ENCODE measurements around the gene PDE4D. TPM values are rescaled to one million over a fixed set of nuclear protein-coding genes. Genes with fewer than 3 reads are reported as not detected.

PDE4D gene
- total RNA-seq, 1 experiment from 2014 or later, result 61.2 TPM

DNA sequence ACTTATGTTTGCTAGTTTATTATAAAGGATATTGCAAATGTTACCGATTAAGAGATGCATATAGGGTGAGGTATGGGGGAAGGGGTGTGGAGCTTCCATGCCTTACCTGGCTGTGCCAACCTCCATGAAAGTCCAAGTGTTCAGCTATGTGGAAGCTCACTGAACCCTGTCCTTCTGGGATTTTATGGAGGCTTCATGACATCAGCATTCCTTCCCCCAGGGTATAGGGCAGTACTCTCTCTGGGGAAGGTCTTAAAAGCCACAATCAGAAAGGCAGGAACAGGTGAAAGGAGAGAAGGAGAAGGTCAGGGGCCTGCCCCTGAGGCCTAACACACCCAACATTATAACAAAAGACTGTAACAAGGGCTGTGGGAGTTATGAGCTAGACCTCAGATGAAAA, 592.6 kb downstream of the PDE4D start:
- H2AFZ ChIP-seq (ENCODE audit: low read length), result no peak overlapping the region
- H3K9me2 ChIP-seq (replicated peaks; ENCODE audit: insufficient read depth, low read length), result no peaks in the 10 kb centered on the region
- H3K9me3 ChIP-seq (ENCODE audit: low read length), result no peaks in the 10 kb centered on the region
- no peaks in the 10 kb centered on the region for H3K4me1 ChIP-seq (ENCODE audit: low read length)
- H3K4me3 ChIP-seq (ENCODE audit: low read length), result no peak overlapping the region
- no peak overlapping the region for H3K4me2 ChIP-seq (ENCODE audit: low read depth, low read length, poor library complexity, severe bottlenecking)
- no peak overlapping the region for H3K27ac ChIP-seq (ENCODE audit: low read length)
- H4K20me1 ChIP-seq (ENCODE audit: insufficient read depth, low read depth, low read length), result no peaks in the 10 kb centered on the region
- no peak for DNase-seq
- H3K79me2 ChIP-seq (ENCODE audit: low read length), result no peaks in the 10 kb centered on the region
- no peaks in the 10 kb centered on the region for H3K36me3 ChIP-seq (ENCODE audit: insufficient read depth, low read length)
- H3K9ac ChIP-seq (ENCODE audit: low read length), result no peak overlapping the region
- H3K27me3 ChIP-seq (ENCODE audit: low read length), result no peaks in the 10 kb centered on the region

- no peak overlapping the region for H3K4me2 ChIP-seq (ENCODE audit: low read depth, low read length, poor library complexity, severe bottlenecking)
- no peaks in the 10 kb centered on the region for H3K36me3 ChIP-seq (ENCODE audit: insufficient read depth, low read length)
- no peak overlapping the region for H3K4me3 ChIP-seq (ENCODE audit: low read length)
- no peaks in the 10 kb centered on the region for H4K20me1 ChIP-seq (ENCODE audit: insufficient read depth, low read depth, low read length)
- no peaks in the 10 kb centered on the region for H3K79me2 ChIP-seq (ENCODE audit: low read length)
- H3K9me2 ChIP-seq (replicated peaks; ENCODE audit: insufficient read depth, low read length), result no peaks in the 10 kb centered on the region
- no peaks in the 10 kb centered on the region for H3K27me3 ChIP-seq (ENCODE audit: low read length)
- DNase-seq, result no peak
- no peak overlapping the region for H2AFZ ChIP-seq (ENCODE audit: low read length)
- no peak overlapping the region for H3K9ac ChIP-seq (ENCODE audit: low read length)
- H3K27ac ChIP-seq (ENCODE audit: low read length), result no peak overlapping the region
- no peaks in the 10 kb centered on the region for H3K9me3 ChIP-seq (ENCODE audit: low read length)
- no peaks in the 10 kb centered on the region for H3K4me1 ChIP-seq (ENCODE audit: low read length)
Observed at GRCh38 chr5:59299006-59299405, 594.5 kb downstream of the PDE4D start.

- H3K4me2 ChIP-seq (ENCODE audit: low read depth, low read length, poor library complexity, severe bottlenecking), result no peak overlapping the region
- no peaks in the 10 kb centered on the region for H4K20me1 ChIP-seq (ENCODE audit: insufficient read depth, low read depth, low read length)
- H3K27ac ChIP-seq (ENCODE audit: low read length), result no peak overlapping the region
- H2AFZ ChIP-seq (ENCODE audit: low read length), result no peak overlapping the region
- H3K27me3 ChIP-seq (ENCODE audit: low read length), result no peaks in the 10 kb centered on the region
- DNase-seq, result no peak
- H3K4me1 ChIP-seq (ENCODE audit: low read length), result no peaks in the 10 kb centered on the region
- H3K79me2 ChIP-seq (ENCODE audit: low read length), result no peaks in the 10 kb centered on the region
- H3K9ac ChIP-seq (ENCODE audit: low read length), result no peak overlapping the region
- H3K9me3 ChIP-seq (ENCODE audit: low read length), result no peaks in the 10 kb centered on the region
- H3K4me3 ChIP-seq (ENCODE audit: low read length), result no peak overlapping the region
- no peaks in the 10 kb centered on the region; the same call in 1 of the 2 replicates for H3K9me2 ChIP-seq (replicated peaks; ENCODE audit: insufficient read depth, low read length)
- H3K36me3 ChIP-seq (ENCODE audit: insufficient read depth, low read length), result no peaks in the 10 kb centered on the region
Observed at GRCh38 chr5:59296317-59297264, 596.9 kb downstream of the PDE4D start.

DNA sequence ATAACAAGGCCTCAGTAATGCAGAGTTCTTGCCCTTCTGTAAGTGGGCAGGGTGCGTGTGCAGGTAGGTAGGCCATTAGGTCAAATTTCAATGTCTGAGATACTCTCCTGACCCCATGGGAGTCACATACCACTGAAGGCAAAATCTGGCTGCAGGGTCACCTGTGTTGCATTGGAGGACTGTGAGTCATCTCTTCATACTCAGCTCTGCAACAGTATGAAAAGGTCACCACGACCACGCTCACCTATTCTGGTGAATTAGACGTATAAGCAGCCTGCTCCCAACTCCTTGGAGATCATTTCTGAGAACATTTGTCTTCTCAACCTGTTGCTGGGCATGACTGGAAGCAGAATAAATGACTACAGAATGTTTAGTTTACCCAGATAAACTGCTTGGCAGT, 599.8 kb downstream of the PDE4D start:
- Histone ChIP-seq H3K9ac (ENCODE audit: low read length) (no peak overlapping the region), H2AFZ (ENCODE audit: low read length) (no peak overlapping the region), H3K79me2 (ENCODE audit: low read length) (no peaks in the 10 kb centered on the region), H3K27me3 (ENCODE audit: low read length) (no peaks in the 10 kb centered on the region), H3K4me1 (ENCODE audit: low read length) (no peaks in the 10 kb centered on the region), H3K9me2 (replicated peaks; ENCODE audit: insufficient read depth, low read length) (no peaks in the 10 kb centered on the region; the same call in 1 of the 2 replicates), H3K9me3 (ENCODE audit: low read length) (no peaks in the 10 kb centered on the region), H3K27ac (ENCODE audit: low read length) (no peak overlapping the region), H3K4me3 (ENCODE audit: low read length) (no peak overlapping the region), H3K4me2 (ENCODE audit: low read depth, low read length, poor library complexity, severe bottlenecking) (no peak overlapping the region), H4K20me1 (ENCODE audit: insufficient read depth, low read depth, low read length) (no peaks in the 10 kb centered on the region), H3K36me3 (ENCODE audit: insufficient read depth, low read length) (no peaks in the 10 kb centered on the region)
- no peak for DNase-seq

DNA sequence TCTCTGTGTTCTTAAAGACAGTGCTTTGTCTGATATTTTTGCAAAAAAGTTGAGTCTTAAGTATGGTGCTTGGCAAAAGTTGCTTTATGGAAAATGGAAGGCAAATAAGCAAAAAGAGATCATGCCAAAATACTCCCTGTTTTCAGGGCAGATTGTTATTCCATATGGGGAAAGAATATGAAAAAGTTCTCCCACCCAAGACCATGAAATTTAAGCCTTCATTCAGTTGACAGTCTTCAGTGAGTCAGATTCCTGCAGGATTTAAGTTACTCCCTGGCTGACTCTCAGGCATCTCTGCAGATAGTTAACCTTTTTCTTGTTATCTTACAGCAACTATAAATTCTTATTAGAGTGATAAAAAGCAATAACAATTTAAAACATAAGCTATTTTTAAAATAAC, 601.6 kb downstream of the PDE4D start:
- H3K9me3 ChIP-seq (ENCODE audit: low read length), result no peaks in the 10 kb centered on the region
- no peak overlapping the region for H2AFZ ChIP-seq (ENCODE audit: low read length)
- no peaks in the 10 kb centered on the region for H3K4me1 ChIP-seq (ENCODE audit: low read length)
- no peak overlapping the region for H3K27ac ChIP-seq (ENCODE audit: low read length)
- H3K27me3 ChIP-seq (ENCODE audit: low read length), result no peaks in the 10 kb centered on the region
- H4K20me1 ChIP-seq (ENCODE audit: insufficient read depth, low read depth, low read length), result no peaks in the 10 kb centered on the region
- DNase-seq, result no peak
- H3K4me3 ChIP-seq (ENCODE audit: low read length), result no peak overlapping the region
- H3K79me2 ChIP-seq (ENCODE audit: low read length), result no peaks in the 10 kb centered on the region
- H3K4me2 ChIP-seq (ENCODE audit: low read depth, low read length, poor library complexity, severe bottlenecking), result no peak overlapping the region
- H3K9ac ChIP-seq (ENCODE audit: low read length), result no peak overlapping the region
- no peaks in the 10 kb centered on the region; the same call in 1 of the 2 replicates for H3K9me2 ChIP-seq (replicated peaks; ENCODE audit: insufficient read depth, low read length)
- no peaks in the 10 kb centered on the region for H3K36me3 ChIP-seq (ENCODE audit: insufficient read depth, low read length)

- Histone ChIP-seq H3K79me2 (ENCODE audit: low read length) (no peaks in the 10 kb centered on the region), H3K9me2 (replicated peaks; ENCODE audit: insufficient read depth, low read length) (no peaks in the 10 kb centered on the region; the same call in 1 of the 2 replicates), H3K4me1 (ENCODE audit: low read length) (no peaks in the 10 kb centered on the region), H3K36me3 (ENCODE audit: insufficient read depth, low read length) (no peaks in the 10 kb centered on the region), H3K9ac (ENCODE audit: low read length) (no peak overlapping the region), H3K4me2 (ENCODE audit: low read depth, low read length, poor library complexity, severe bottlenecking) (no peak overlapping the region), H3K9me3 (ENCODE audit: low read length) (no peaks in the 10 kb centered on the region), H3K4me3 (ENCODE audit: low read length) (no peak overlapping the region), H3K27ac (ENCODE audit: low read length) (no peak overlapping the region), H4K20me1 (ENCODE audit: insufficient read depth, low read depth, low read length) (no peaks in the 10 kb centered on the region), H3K27me3 (ENCODE audit: low read length) (no peaks in the 10 kb centered on the region), H2AFZ (ENCODE audit: low read length) (no peak overlapping the region)
- DNase-seq, result no peak
Observed at GRCh38 chr5:59287884-59288283, 605.6 kb downstream of the PDE4D start.

DNA sequence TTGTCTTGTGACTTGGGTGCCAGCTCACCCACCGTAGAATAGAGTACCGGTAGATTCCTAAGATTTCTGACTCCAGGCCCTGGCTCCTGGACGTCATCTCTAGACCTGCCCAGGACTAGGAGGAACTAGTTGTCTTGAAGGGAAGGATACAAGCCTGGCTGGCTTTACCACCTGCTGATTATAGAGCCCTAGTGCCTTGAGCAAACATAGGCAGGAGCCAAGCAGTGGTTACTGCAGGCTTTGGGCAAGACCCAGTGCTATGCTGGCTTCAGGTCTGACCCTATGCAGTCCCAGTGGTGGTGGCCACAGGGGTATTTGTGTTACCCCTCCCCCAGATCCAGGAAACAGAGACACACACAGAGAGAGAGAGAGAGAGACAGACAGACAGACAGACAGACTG, 606.2 kb downstream of the PDE4D start:
- no peaks in the 10 kb centered on the region for H3K9me3 ChIP-seq (ENCODE audit: low read length)
- H3K27ac ChIP-seq (ENCODE audit: low read length), result no peak overlapping the region
- no peaks in the 10 kb centered on the region for H3K4me1 ChIP-seq (ENCODE audit: low read length)
- DNase-seq, result no peak
- no peaks in the 10 kb centered on the region for H3K27me3 ChIP-seq (ENCODE audit: low read length)
- no peak overlapping the region for H3K4me3 ChIP-seq (ENCODE audit: low read length)
- H2AFZ ChIP-seq (ENCODE audit: low read length), result no peak overlapping the region
- H3K79me2 ChIP-seq (ENCODE audit: low read length), result no peaks in the 10 kb centered on the region
- H4K20me1 ChIP-seq (ENCODE audit: insufficient read depth, low read depth, low read length), result no peaks in the 10 kb centered on the region
- no peaks in the 10 kb centered on the region; the same call in 1 of the 2 replicates for H3K9me2 ChIP-seq (replicated peaks; ENCODE audit: insufficient read depth, low read length)
- H3K4me2 ChIP-seq (ENCODE audit: low read depth, low read length, poor library complexity, severe bottlenecking), result no peak overlapping the region
- no peaks in the 10 kb centered on the region for H3K36me3 ChIP-seq (ENCODE audit: insufficient read depth, low read length)
- H3K9ac ChIP-seq (ENCODE audit: low read length), result no peak overlapping the region

DNA sequence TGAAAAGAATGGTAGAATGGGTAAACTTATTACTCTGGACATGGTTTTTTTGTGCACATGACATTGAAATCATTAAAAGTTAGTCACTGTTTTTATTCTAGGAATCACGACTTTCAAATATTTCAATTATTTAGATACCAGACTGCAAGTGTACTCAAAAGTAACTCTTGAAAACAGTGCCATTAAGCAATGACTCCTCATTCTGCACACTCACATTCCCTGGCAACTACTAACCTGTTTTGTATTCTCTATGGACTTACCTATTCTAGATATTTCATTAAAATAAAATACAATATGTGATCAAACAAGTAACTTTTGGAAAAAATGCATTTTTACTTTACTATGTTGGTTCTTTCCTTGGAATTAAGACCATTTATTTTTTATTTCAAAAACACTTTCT, 607.0 kb downstream of the PDE4D start:
- Histone ChIP-seq H2AFZ (ENCODE audit: low read length) (no peak overlapping the region), H3K9me3 (ENCODE audit: low read length) (no peaks in the 10 kb centered on the region), H3K9me2 (replicated peaks; ENCODE audit: insufficient read depth, low read length) (no peaks in the 10 kb centered on the region), H3K4me1 (ENCODE audit: low read length) (no peaks in the 10 kb centered on the region), H3K36me3 (ENCODE audit: insufficient read depth, low read length) (no peaks in the 10 kb centered on the region), H3K27ac (ENCODE audit: low read length) (no peak overlapping the region), H3K4me2 (ENCODE audit: low read depth, low read length, poor library complexity, severe bottlenecking) (no peak overlapping the region), H4K20me1 (ENCODE audit: insufficient read depth, low read depth, low read length) (no peaks in the 10 kb centered on the region), H3K9ac (ENCODE audit: low read length) (no peak overlapping the region), H3K4me3 (ENCODE audit: low read length) (no peak overlapping the region), H3K79me2 (ENCODE audit: low read length) (no peaks in the 10 kb centered on the region), H3K27me3 (ENCODE audit: low read length) (no peaks in the 10 kb centered on the region)
- DNase-seq, result no peak

Data from Karpas-422 (cell line).